H1 (cell line): ENCODE measurements around the gene C2CD3. TPM values are rescaled to one million over a fixed set of nuclear protein-coding genes. Genes with fewer than 3 reads are reported as not detected.

Experiments
- CTCF ChIP-seq, 3 experiments: IDR thresholded peaks; 1 replicate in 2 of 3; 2 replicates in 1 of 3; pipeline versions ENCODE4 v1.5.1 to v1.6.1; 2011; ENCODE audit warnings: low read length in 3 of 3, mild to moderate bottlenecking in 3 of 3, inconsistent platforms in 2 of 3, low read depth in 1 of 3, moderate library complexity in 1 of 3; ENCODE audit not compliant: insufficient read depth in 1 of 3; ENCODE audit errors: control extremely low read depth in 1 of 3
- polyA plus RNA-seq, 7 experiments: library from polyadenylated mRNA; depleted of rRNA in 3 of 7; stranded (reverse) in 5 of 7; unstranded in 2 of 7; fragments of >200 nt in 5 of 7; fragments of 200-250 nt in 2 of 7; gene quantifications; 1 replicate in 5 of 7; 2 replicates in 1 of 7; 4 replicates in 1 of 7; pipeline versions ENCODE4 v1.2.1 to v1.2.3, GENCODE V29; 2011 to 2013; ENCODE audit warnings: missing spikeins in 2 of 7, mixed read lengths in 2 of 7
- total RNA-seq: library from RNA; stranded (reverse); fragmentation: NEBNext Ultra II Directional; extraction: Animal tissue kit (Norgen Biotek cat#: 25700); gene quantifications from 2 replicates; pipeline ENCODE4 v1.2.1, GENCODE V29; 2021

C2CD3 gene
- total and polyA plus RNA-seq, 2 of the 8 experiments (the other 6 are each of a cell fraction or from before 2014, with no cell fraction given): 11.0 to 29.1 TPM

GRCh38 chr11:74009675-74010305 lies 161.0 kb downstream of the C2CD3 start (continued):
- TF ChIP-seq CTCF (IDR thresholded peaks at IDR 0.05; ENCODE audit: control extremely low read depth in 1 of 3, insufficient read depth in 1 of 3, low read depth in 1 of 3, low read length in 3 of 3): no peak
